Keratinocyte (primary cell): ENCODE data around the gene NANOS3.
"Not testable (repeated sequence)": the region's sequence is repeated elsewhere in the genome, so short reads cannot be mapped to it uniquely, and the experiment has no call there.

Experiments
- EZH2 ChIP-seq: IDR thresholded peaks from one replicate; pipeline ENCODE4 v1.6.1; 2012; ENCODE audit warnings: inconsistent platforms, mild to moderate bottlenecking, low read length, moderate library complexity
- TF ChIP-seq, protein P1 (sequence below), 3 experiments: IDR thresholded peaks in 1 of 3; conservative IDR thresholded peaks in 1 of 3; optimal IDR thresholded peaks in 1 of 3; 2 replicates in 2 of 3; 3 replicates in 1 of 3; pipeline versions ENCODE3 to v1.5.1; 2011; ENCODE audit warnings: low read length in 3 of 3, mild to moderate bottlenecking in 3 of 3, moderate library complexity in 2 of 3, control low read depth in 1 of 3, inconsistent platforms in 1 of 3; ENCODE audit not compliant: insufficient read depth in 2 of 3; ENCODE audit errors: extremely low read depth in 1 of 3

DNA sequence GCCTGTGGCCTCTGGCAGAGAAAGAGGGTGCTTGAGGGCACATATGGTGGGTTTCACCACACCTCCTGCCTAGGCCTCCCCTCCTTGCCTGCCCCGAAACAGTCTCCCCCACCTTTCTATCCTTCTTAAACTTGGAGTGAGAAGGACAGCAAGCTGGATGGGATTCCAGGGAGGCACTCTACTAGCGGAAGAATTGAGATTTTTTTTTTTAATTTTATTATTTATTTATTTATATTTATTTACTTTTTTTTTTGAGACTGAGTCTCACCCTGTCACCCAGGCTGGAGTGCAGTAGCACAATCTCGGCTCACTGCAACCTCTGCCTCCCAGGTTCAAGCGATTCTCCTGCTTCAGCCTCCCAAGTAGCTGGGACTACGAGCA is 25.2 kb upstream of the NANOS3 start:
- TF ChIP-seq, protein P1, sequence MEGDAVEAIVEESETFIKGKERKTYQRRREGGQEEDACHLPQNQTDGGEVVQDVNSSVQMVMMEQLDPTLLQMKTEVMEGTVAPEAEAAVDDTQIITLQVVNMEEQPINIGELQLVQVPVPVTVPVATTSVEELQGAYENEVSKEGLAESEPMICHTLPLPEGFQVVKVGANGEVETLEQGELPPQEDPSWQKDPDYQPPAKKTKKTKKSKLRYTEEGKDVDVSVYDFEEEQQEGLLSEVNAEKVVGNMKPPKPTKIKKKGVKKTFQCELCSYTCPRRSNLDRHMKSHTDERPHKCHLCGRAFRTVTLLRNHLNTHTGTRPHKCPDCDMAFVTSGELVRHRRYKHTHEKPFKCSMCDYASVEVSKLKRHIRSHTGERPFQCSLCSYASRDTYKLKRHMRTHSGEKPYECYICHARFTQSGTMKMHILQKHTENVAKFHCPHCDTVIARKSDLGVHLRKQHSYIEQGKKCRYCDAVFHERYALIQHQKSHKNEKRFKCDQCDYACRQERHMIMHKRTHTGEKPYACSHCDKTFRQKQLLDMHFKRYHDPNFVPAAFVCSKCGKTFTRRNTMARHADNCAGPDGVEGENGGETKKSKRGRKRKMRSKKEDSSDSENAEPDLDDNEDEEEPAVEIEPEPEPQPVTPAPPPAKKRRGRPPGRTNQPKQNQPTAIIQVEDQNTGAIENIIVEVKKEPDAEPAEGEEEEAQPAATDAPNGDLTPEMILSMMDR (optimal IDR thresholded peaks at IDR 0.05 in 1 of 3, IDR thresholded peaks at IDR 0.05 in 1 of 3, conservative IDR thresholded peaks at IDR 0.05 in 1 of 3; ENCODE audit: extremely low read depth in 1 of 3, insufficient read depth in 2 of 3, low read length in 3 of 3): not testable (repeated sequence)
- not testable (repeated sequence) for TF ChIP-seq EZH2
